Measurements from ENCODE around the gene ESR1. TPM values are rescaled to one million over a fixed set of nuclear protein-coding genes. Genes with fewer than 3 reads are reported as not detected.

Gene ESR1
- total and polyA plus RNA-seq, 2 donors (not counting 3 experiments of a cell fraction or from before 2014, with no cell fraction given) = 0.01 TPM; not detected in 1

DNA sequence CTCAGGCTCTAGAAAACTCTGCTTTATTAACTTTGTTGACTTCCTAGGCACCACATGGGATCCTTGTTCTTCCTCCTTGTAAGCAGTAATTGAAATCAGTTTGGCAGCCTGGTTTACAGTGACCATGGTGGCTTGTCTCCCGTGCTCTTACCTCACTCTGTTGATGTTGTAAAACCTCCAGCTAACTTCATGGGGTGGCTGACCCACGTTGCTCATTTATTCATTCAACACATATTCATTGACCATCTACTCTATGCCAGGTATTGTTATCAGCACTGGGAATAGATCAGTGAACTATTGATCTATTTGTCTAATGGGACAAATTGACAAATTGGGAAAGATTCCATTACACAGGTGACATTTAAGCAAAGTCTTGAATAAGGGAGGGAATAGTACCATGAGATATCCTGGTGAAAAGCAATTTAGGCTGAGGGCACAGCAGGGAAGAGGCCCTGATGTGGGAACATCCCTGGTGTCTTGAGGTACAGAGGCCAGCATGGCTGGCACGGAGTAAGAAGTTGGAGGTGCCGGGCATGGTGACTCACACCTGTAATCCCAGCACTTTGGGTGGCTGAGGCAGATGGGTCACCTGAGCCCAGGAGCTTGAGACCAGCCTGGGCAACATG, 19.1 kb downstream of the ESR1 start:
- intact Hi-C loops (cut with micrococcal nuclease) = no loop called here
- dilution Hi-C loops (cut with MboI; ENCODE audit: extremely low pct_ligation_motif_present, low sequenced_read_pairs) = no loop called here
- DNase-seq (ENCODE audit: low read depth, low spot score) = no peak
- no peak overlapping the region for H3K4me2 ChIP-seq (ENCODE audit: insufficient read depth, low read length)
- no peaks in the 10 kb centered on the region for H3K9me3 ChIP-seq (replicated peaks; ENCODE audit: control insufficient read depth, insufficient read depth, low read length)
- ChIA-PET CTCF (no interaction called here), POLR2A (no interaction called here)
- no peak overlapping the region for H3K4me3 ChIP-seq (replicated peaks in 1 of 3; ENCODE audit: insufficient read depth in 1 of 3, low read depth in 1 of 3, low read length in 3 of 3)
- H4K20me1 ChIP-seq (replicated peaks; ENCODE audit: control insufficient read depth, extremely low read depth, insufficient read depth, low read length) = no peaks in the 10 kb centered on the region
- BruUV-seq (replicated peaks) = no TSS peak
- no peak for TF ChIP-seq CTCF (IDR thresholded peaks at IDR 0.05; ENCODE audit: extremely low read depth in 1 of 2, insufficient read depth in 1 of 2, low read depth in 1 of 2, low read length in 2 of 2)
- no peak for TF ChIP-seq MYC (IDR thresholded peaks at IDR 0.05; ENCODE audit: low read depth, low read length)
- TF ChIP-seq POLR2A (IDR thresholded peaks at IDR 0.05; ENCODE audit: low read depth, low read length) = no peak
- TF ChIP-seq EZH2 (IDR thresholded peaks at IDR 0.05; ENCODE audit: borderline replicate concordance, low read depth, low read length, severe bottlenecking) = no peak
- TF ChIP-seq GATA2 (IDR thresholded peaks at IDR 0.05; ENCODE audit: insufficient read depth, insufficient read length, low read depth, low read length) = no peak
- TF ChIP-seq FOS (IDR thresholded peaks at IDR 0.05; ENCODE audit: borderline replicate concordance, insufficient read depth, low read length) = no peak
- no peak for TF ChIP-seq JUN (IDR thresholded peaks at IDR 0.05; ENCODE audit: borderline replicate concordance, insufficient read depth, insufficient read length, low read depth)
- TF ChIP-seq MAX (IDR thresholded peaks at IDR 0.05; ENCODE audit: insufficient read depth, insufficient read length) = no peak
- no peak for TF ChIP-seq POLR2AphosphoS5 (IDR thresholded peaks at IDR 0.05; ENCODE audit: insufficient read depth, low read depth, low read length)
- H3K27me3 ChIP-seq (ENCODE audit: control insufficient read depth in 2 of 2, insufficient read depth in 2 of 2, low read length in 2 of 2) = no peaks in the 10 kb centered on the region
- H3K36me3 ChIP-seq (ENCODE audit: control insufficient read depth in 2 of 2, extremely low read depth in 1 of 2, insufficient read depth in 2 of 2, low read length in 2 of 2) = no peaks in the 10 kb centered on the region
- no peak for FAIRE-seq
- no peaks in the 10 kb centered on the region for H3K79me2 ChIP-seq (ENCODE audit: control insufficient read depth, insufficient read depth, low read length)
- no peak overlapping the region for H3K9ac ChIP-seq (replicated peaks; ENCODE audit: extremely low read depth, insufficient read depth, low read length)
- H3K27ac ChIP-seq (ENCODE audit: insufficient read depth, low read depth, low read length) = no peak overlapping the region
- H3K4me1 ChIP-seq (ENCODE audit: control insufficient read depth, extremely low read depth, insufficient read depth, low read length) = no peaks in the 10 kb centered on the region
- H2AFZ ChIP-seq (ENCODE audit: low read depth, low read length) = no peak overlapping the region
- H3K9me1 ChIP-seq (replicated peaks; ENCODE audit: control insufficient read depth, extremely low read depth, insufficient read depth, low read length) = no peaks in the 10 kb centered on the region
